ENCODE measurements around the gene SYPL1.

GRCh38 chr7:106138776-106139175 is 26.7 kb upstream of the SYPL1 start:
- TF ChIP-seq ZNF384 (IDR thresholded peaks at IDR 0.05) (no peak), BHLHE40 (IDR thresholded peaks at IDR 0.05; ENCODE audit: borderline replicate concordance) (no peak), HDGF (IDR thresholded peaks at IDR 0.05; ENCODE audit: borderline replicate concordance) (no peak), SUZ12 (IDR thresholded peaks at IDR 0.05) (no peak), ELF4 (IDR thresholded peaks at IDR 0.05) (no peak), PKNOX1 (IDR thresholded peaks at IDR 0.05) (no peak), FOXM1 (IDR thresholded peaks at IDR 0.05; ENCODE audit: borderline replicate concordance) (no peak)

All from HEK293T (cell line).